Endothelial cell of umbilical vein (primary cell): ENCODE measurements around the gene CARHSP1. TPM values are rescaled to one million over a fixed set of nuclear protein-coding genes. Genes with fewer than 3 reads are reported as not detected.

Source experiments
- BruUV-seq: library from RNA; stranded (reverse); fragments of 400-500 nt; replicated peaks from 2 replicates; lab custom pipeline; 2021; lab: Mats Ljungman, UMichigan
- CTCF ChIA-PET: fragments of 300-600, 350-600 bp; sonication (Branson Sonifier 250); formaldehyde crosslinking; loops from one replicate; lab custom pipeline; 2021; ENCODE audit warnings: antibody characterized with exemption, inconsistent platforms; lab: Charles Lee
- POLR2A ChIA-PET: fragments of 300-600, 350-600 bp; sonication (Branson Sonifier 250); formaldehyde crosslinking; loops from one replicate; lab custom pipeline; 2021; ENCODE audit warnings: antibody characterized with exemption, inconsistent platforms; lab: Charles Lee
- DNase-seq: peaks from one replicate; pipeline ENCODE4 v3.0.0-alpha.2; 2011; ENCODE audit warnings: low read depth, low spot score
- FAIRE-seq: peaks from 2 replicates; lab custom pipeline; 2011; peaks lifted over from hg19 to GRCh38; lab: Jason Lieb, UNC
- H2AFZ ChIP-seq: 2 replicates; pipeline ENCODE4 v1.6.0; 2012; ENCODE audit warnings: low read depth, low read length, control low read depth, inconsistent platforms
- H3K27ac ChIP-seq: 2 replicates; pipeline ENCODE4 v1.5.1; 2011; ENCODE audit warnings: low read depth, mild to moderate bottlenecking, control low read depth, low read length, moderate library complexity; ENCODE audit not compliant: insufficient read depth
- H3K27me3 ChIP-seq, 2 experiments: 2 replicates each; pipeline versions ENCODE4 v1.6.0 to v1.6.1; 2011; ENCODE audit warnings: low read length in 2 of 2, mixed read lengths in 1 of 2; ENCODE audit not compliant: control insufficient read depth in 2 of 2, insufficient read depth in 2 of 2
- H3K36me3 ChIP-seq, 2 experiments: 2 replicates in 1 of 2; 3 replicates in 1 of 2; pipeline ENCODE4 v1.5.1; 2011; ENCODE audit warnings: low read length in 2 of 2, mild to moderate bottlenecking in 1 of 2, moderate library complexity in 1 of 2; ENCODE audit not compliant: control insufficient read depth in 2 of 2, insufficient read depth in 2 of 2; ENCODE audit errors: extremely low read depth in 1 of 2
- H3K4me1 ChIP-seq: 3 replicates; pipeline ENCODE4 v1.5.1; 2011; ENCODE audit warnings: mild to moderate bottlenecking, low read length; ENCODE audit not compliant: control insufficient read depth, insufficient read depth; ENCODE audit errors: extremely low read depth
- H3K4me2 ChIP-seq: 2 replicates; pipeline ENCODE4 v1.6.1; 2011; ENCODE audit warnings: low read length, control low read depth, mixed read lengths; ENCODE audit not compliant: insufficient read depth
- H3K4me3 ChIP-seq, 3 experiments: fragments of 200-600 bp in 1 of 3; sonication (generic), shearing (Covaris generic) in 1 of 3; replicated peaks in 1 of 3; 2 replicates each; pipeline ENCODE4 v1.5.1; 2011 to 2016; ENCODE audit warnings: control low read depth in 3 of 3, low read length in 3 of 3, mild to moderate bottlenecking in 2 of 3, inconsistent platforms in 1 of 3, low read depth in 1 of 3, moderate library complexity in 1 of 3; ENCODE audit not compliant: insufficient read depth in 1 of 3
- H3K79me2 ChIP-seq: 2 replicates; pipeline ENCODE4 v1.6.0; 2012; ENCODE audit warnings: low read length, inconsistent platforms; ENCODE audit not compliant: control insufficient read depth, insufficient read depth
- H3K9ac ChIP-seq: replicated peaks from 2 replicates; pipeline ENCODE3; 2011; ENCODE audit warnings: low read length, control low read depth; ENCODE audit not compliant: insufficient read depth; ENCODE audit errors: extremely low read depth
- H3K9me1 ChIP-seq: replicated peaks from 3 replicates; pipeline ENCODE4 v1.6.0; 2011; ENCODE audit warnings: mild to moderate bottlenecking, low read length; ENCODE audit not compliant: control insufficient read depth, insufficient read depth; ENCODE audit errors: extremely low read depth
- H3K9me3 ChIP-seq: replicated peaks from 2 replicates; pipeline ENCODE4 v1.5.1; 2012; ENCODE audit warnings: low read length, inconsistent platforms; ENCODE audit not compliant: control insufficient read depth, insufficient read depth
- H4K20me1 ChIP-seq: replicated peaks from 2 replicates; pipeline ENCODE3; 2011; ENCODE audit warnings: mild to moderate bottlenecking, low read length; ENCODE audit not compliant: control insufficient read depth, insufficient read depth; ENCODE audit errors: extremely low read depth
- GATA2 ChIP-seq: IDR thresholded peaks from 2 replicates; pipeline ENCODE4 v1.7.0; 2011; ENCODE audit warnings: low read depth, mild to moderate bottlenecking, moderate library complexity, mixed read lengths, low read length; ENCODE audit not compliant: insufficient read length, insufficient read depth
- JUN ChIP-seq: IDR thresholded peaks from 2 replicates; pipeline ENCODE4 v1.6.1; 2011; ENCODE audit warnings: borderline replicate concordance, low read depth; ENCODE audit not compliant: insufficient read length, insufficient read depth
- MYC ChIP-seq: IDR thresholded peaks from one replicate; pipeline ENCODE4 v1.6.1; 2011; ENCODE audit warnings: mild to moderate bottlenecking, low read depth, low read length
- POLR2A ChIP-seq: IDR thresholded peaks from 2 replicates; pipeline ENCODE4 v1.6.1; 2012; ENCODE audit warnings: low read depth, mild to moderate bottlenecking, control low read depth, low read length
- dilution Hi-C: fragments of 300-500 bp; cut with MboI; formaldehyde crosslinking; loops from one replicate; pipeline ENCODE4 v1.15.0; 2019; ENCODE audit warnings: low sequenced_read_pairs; ENCODE audit not compliant: extremely low pct_ligation_motif_present
- intact Hi-C: fragments of 100-400 bp; cut with micrococcal nuclease; formaldehyde crosslinking; loops from one replicate; pipeline ENCODE4 v1.10.0; 2022
- polyA plus RNA-seq, 4 experiments: library from polyadenylated mRNA; depleted of rRNA in 3 of 4; stranded (reverse) in 3 of 4; unstranded in 1 of 4; fragments of >200 nt; gene quantifications; 2 replicates each; pipeline versions ENCODE4 v1.2.1 to v1.2.3, GENCODE V29; 2011 to 2012; ENCODE audit warnings: missing spikeins in 1 of 4
- total RNA-seq: library from RNA; stranded (reverse); gene quantifications from 2 replicates; pipeline ENCODE4 v1.2.3, GENCODE V29; 2021
- TF ChIP-seq, protein P1 (sequence below): IDR thresholded peaks from 2 replicates; pipeline ENCODE4 v1.6.1; 2011; ENCODE audit not compliant: insufficient read depth, insufficient read length
- TF ChIP-seq, protein P2 (sequence below), 2 donors: IDR thresholded peaks; 1 replicate in 1 of 2; 2 replicates in 1 of 2; pipeline ENCODE4 v1.5.1; 2011; ENCODE audit warnings: low read length in 2 of 2, mild to moderate bottlenecking in 2 of 2, moderate library complexity in 2 of 2, control low read depth in 1 of 2, inconsistent platforms in 1 of 2, low read depth in 1 of 2; ENCODE audit not compliant: insufficient read depth in 1 of 2; ENCODE audit errors: extremely low read depth in 1 of 2

The CARHSP1 gene
- total and polyA plus RNA-seq, 2 donors (not counting 3 experiments of a cell fraction or from before 2014, with no cell fraction given), result 64.9 to 72.5 TPM

DNA sequence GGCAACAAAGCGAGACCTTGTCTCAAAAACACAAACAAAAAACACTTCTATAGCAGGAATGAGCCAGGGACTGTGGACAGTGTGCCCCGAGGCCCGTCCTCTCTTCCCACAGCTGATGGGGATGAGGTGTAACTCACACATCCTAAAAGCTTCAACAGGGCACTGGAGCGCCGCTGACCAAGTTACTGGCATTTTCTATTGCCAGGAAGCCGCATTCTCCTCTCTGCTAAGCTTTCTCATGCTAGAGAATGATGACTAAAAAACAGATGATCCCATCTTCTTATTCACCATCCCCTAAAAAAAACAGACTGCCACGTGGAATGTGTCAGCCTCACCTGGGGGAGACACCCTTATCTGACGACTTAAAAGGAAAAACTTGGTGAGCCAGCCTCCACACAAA lies 16.3 kb downstream of the CARHSP1 start:
- Histone ChIP-seq H3K9me3 (no peaks in the 10 kb centered on the region), H3K36me3 (peaks cover 3 to 35% of the 10 kb centered on the region in 2 experiments), H3K27ac (no peak overlapping the region), H3K79me2 (no peaks in the 10 kb centered on the region), H3K27me3 (no peaks in the 10 kb centered on the region), H4K20me1 (no peaks in the 10 kb centered on the region), H3K9ac (no peak overlapping the region), H3K4me1 (peaks cover 31% of the 10 kb centered on the region), H3K9me1 (no peaks in the 10 kb centered on the region), H2AFZ (no peak overlapping the region), H3K4me3 (no peak overlapping the region), H3K4me2 (no peak overlapping the region)
- no peak for FAIRE-seq
- intact Hi-C loops, result no loop called here
- no peak for DNase-seq
- BruUV-seq, result no TSS peak
- POLR2A ChIA-PET, result interaction anchor here (1.6 kb wide), 1 partner anchor 16 kb away, joined by 7 read pairs; the partner anchor contains the start of gene CARHSP1
- CTCF ChIA-PET, result interaction anchor here (0.7 to 2.7 kb wide), 5 partner anchors 21 to 41 kb away, joined by 3 to 8 read pairs (median 3); no protein-coding TSS in a partner anchor
- dilution Hi-C loops, result no loop called here
- no peak for TF ChIP-seq GATA2
- TF ChIP-seq POLR2A, result no peak
- TF ChIP-seq, protein P1, sequence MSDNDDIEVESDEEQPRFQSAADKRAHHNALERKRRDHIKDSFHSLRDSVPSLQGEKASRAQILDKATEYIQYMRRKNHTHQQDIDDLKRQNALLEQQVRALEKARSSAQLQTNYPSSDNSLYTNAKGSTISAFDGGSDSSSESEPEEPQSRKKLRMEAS, result no peak
- no peak for TF ChIP-seq JUN

DNA sequence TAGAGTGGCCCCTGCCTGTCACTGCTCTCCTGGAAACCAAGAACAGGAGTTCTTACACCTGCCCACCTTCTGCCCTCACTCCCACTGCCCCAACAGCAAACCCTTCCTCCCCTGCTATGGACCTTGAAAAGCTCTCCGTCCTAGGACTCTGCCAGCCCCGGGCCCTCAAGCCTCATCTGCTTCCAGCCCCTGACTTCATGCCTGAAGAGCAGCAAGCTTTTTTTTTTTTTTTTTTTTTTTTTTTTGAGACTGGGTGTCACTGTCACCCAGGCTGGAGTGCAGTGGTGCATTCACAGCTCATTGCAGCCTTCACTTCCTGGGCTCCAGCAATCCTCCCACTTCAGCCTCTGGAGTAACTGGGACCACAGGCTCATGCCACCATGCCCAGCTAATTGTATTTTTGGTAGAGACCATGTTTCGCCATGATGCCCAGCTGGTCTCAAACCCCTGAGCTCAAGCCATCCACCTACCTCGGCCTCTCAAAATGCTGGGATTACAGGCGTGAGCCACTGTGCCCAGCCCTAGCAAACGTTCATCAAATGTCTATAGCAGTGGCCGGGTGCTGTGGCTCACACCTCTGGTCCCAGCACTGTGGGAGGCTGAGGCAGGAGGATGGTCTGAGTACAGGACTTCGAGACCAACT lies 16.9 kb downstream of the CARHSP1 start:
- Histone ChIP-seq H3K79me2 (no peaks in the 10 kb centered on the region), H3K9ac (no peak overlapping the region), H2AFZ (no peak overlapping the region), H3K36me3 (peaks cover 5 to 35% of the 10 kb centered on the region in 2 experiments), H3K4me2 (no peak overlapping the region), H3K27me3 (no peaks in the 10 kb centered on the region), H3K27ac (no peak overlapping the region), H4K20me1 (no peaks in the 10 kb centered on the region), H3K4me3 (no peak overlapping the region), H3K9me3 (no peaks in the 10 kb centered on the region), H3K4me1 (peaks cover 30% of the 10 kb centered on the region), H3K9me1 (no peaks in the 10 kb centered on the region)
- ChIA-PET CTCF (interaction anchor here (0.6 to 2.7 kb wide), 5 partner anchors 22 to 41 kb away, joined by 3 to 8 read pairs (median 3); no protein-coding TSS in a partner anchor), POLR2A (interaction anchor here (1.6 kb wide), 1 partner anchor 17 kb away, joined by 7 read pairs; the partner anchor contains the start of gene CARHSP1)
- FAIRE-seq, result no peak
- TF ChIP-seq, protein P2, sequence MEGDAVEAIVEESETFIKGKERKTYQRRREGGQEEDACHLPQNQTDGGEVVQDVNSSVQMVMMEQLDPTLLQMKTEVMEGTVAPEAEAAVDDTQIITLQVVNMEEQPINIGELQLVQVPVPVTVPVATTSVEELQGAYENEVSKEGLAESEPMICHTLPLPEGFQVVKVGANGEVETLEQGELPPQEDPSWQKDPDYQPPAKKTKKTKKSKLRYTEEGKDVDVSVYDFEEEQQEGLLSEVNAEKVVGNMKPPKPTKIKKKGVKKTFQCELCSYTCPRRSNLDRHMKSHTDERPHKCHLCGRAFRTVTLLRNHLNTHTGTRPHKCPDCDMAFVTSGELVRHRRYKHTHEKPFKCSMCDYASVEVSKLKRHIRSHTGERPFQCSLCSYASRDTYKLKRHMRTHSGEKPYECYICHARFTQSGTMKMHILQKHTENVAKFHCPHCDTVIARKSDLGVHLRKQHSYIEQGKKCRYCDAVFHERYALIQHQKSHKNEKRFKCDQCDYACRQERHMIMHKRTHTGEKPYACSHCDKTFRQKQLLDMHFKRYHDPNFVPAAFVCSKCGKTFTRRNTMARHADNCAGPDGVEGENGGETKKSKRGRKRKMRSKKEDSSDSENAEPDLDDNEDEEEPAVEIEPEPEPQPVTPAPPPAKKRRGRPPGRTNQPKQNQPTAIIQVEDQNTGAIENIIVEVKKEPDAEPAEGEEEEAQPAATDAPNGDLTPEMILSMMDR (IDR thresholded peaks at IDR 0.05; ENCODE audit: extremely low read depth in 1 of 2, insufficient read depth in 1 of 2, low read depth in 1 of 2, low read length in 2 of 2), result no peak
- no peak for TF ChIP-seq MYC
- TF ChIP-seq, protein P1, result no peak
- TF ChIP-seq POLR2A, result no peak
- BruUV-seq, result no TSS peak
- no peak for DNase-seq
- intact Hi-C loops (no loop called here), dilution Hi-C loops (no loop called here)
